ENCODE results near the gene RASEF.

- TF ChIP-seq POLR2A (IDR thresholded peaks at IDR 0.05; ENCODE audit: low read depth), result no peak
- TF ChIP-seq, protein P1, sequence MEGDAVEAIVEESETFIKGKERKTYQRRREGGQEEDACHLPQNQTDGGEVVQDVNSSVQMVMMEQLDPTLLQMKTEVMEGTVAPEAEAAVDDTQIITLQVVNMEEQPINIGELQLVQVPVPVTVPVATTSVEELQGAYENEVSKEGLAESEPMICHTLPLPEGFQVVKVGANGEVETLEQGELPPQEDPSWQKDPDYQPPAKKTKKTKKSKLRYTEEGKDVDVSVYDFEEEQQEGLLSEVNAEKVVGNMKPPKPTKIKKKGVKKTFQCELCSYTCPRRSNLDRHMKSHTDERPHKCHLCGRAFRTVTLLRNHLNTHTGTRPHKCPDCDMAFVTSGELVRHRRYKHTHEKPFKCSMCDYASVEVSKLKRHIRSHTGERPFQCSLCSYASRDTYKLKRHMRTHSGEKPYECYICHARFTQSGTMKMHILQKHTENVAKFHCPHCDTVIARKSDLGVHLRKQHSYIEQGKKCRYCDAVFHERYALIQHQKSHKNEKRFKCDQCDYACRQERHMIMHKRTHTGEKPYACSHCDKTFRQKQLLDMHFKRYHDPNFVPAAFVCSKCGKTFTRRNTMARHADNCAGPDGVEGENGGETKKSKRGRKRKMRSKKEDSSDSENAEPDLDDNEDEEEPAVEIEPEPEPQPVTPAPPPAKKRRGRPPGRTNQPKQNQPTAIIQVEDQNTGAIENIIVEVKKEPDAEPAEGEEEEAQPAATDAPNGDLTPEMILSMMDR (IDR thresholded peaks at IDR 0.05), result no peak
- TF ChIP-seq POLR2AphosphoS5 (IDR thresholded peaks at IDR 0.05), result no peak
Measured at GRCh38 chr9:83012168-83012921, 50.6 kb downstream of the RASEF start.
